PFSK-1 (cell line): ENCODE results near the gene HAPLN2.

Experiments used
- FOXP2 ChIP-seq: optimal IDR thresholded peaks from 2 replicates; pipeline ENCODE3; 2011; ENCODE audit warnings: borderline replicate concordance, control low read depth, inconsistent platforms; ENCODE audit not compliant: insufficient read depth; ENCODE audit errors: extremely low read length, extremely low read depth
- POLR2AphosphoS5 ChIP-seq: IDR thresholded peaks from 2 replicates; pipeline ENCODE4 v1.6.1; 2012; ENCODE audit warnings: low read depth, mild to moderate bottlenecking, control low read depth, low read length, moderate library complexity
- REST ChIP-seq, 2 experiments: IDR thresholded peaks; 2 replicates each; pipeline versions ENCODE4 v1.6.1 to v1.8.0; 2011 to 2012; ENCODE audit warnings: low read depth in 2 of 2, low read length in 2 of 2, control low read depth in 1 of 2, inconsistent platforms in 1 of 2, mild to moderate bottlenecking in 1 of 2, moderate library complexity in 1 of 2; ENCODE audit not compliant: insufficient read depth in 1 of 2
- SIN3A ChIP-seq: IDR thresholded peaks from 2 replicates; pipeline ENCODE4 v1.6.1; 2012; ENCODE audit warnings: mild to moderate bottlenecking, low read length, moderate library complexity, borderline replicate concordance; ENCODE audit not compliant: insufficient read depth
- TAF1 ChIP-seq: IDR thresholded peaks from 2 replicates; pipeline ENCODE4 v1.6.1; 2012; ENCODE audit warnings: low read length, control low read depth, borderline replicate concordance; ENCODE audit not compliant: insufficient read depth

HAPLN2 gene

GRCh38 chr1:156662800-156663055, 43.5 kb downstream of the HAPLN2 start:
- TF ChIP-seq POLR2AphosphoS5 (no peak), SIN3A (no peak), FOXP2 (no peak), TAF1 (no peak), REST (IDR thresholded peaks at IDR 0.05; ENCODE audit: insufficient read depth in 1 of 2, low read depth in 2 of 2, low read length in 2 of 2) (no peak)

- TF ChIP-seq REST (IDR thresholded peaks at IDR 0.05; ENCODE audit: insufficient read depth in 1 of 2, low read depth in 2 of 2, low read length in 2 of 2) (no peak), FOXP2 (no peak), POLR2AphosphoS5 (no peak), TAF1 (no peak), SIN3A (no peak)
These were observed 44.0 kb downstream of the HAPLN2 start for GRCh38 chr1:156663178-156663577.

- TF ChIP-seq SIN3A (no peak), POLR2AphosphoS5 (no peak), REST (IDR thresholded peaks at IDR 0.05; ENCODE audit: insufficient read depth in 1 of 2, low read depth in 2 of 2, low read length in 2 of 2) (no peak), TAF1 (no peak), FOXP2 (no peak)
These were observed 45.0 kb downstream of the HAPLN2 start for GRCh38 chr1:156664046-156664766.

GRCh38 chr1:156664767-156665411, 45.7 kb downstream of the HAPLN2 start:
- no peak for TF ChIP-seq TAF1
- TF ChIP-seq SIN3A, result no peak
- TF ChIP-seq FOXP2, result no peak
- TF ChIP-seq REST (IDR thresholded peaks at IDR 0.05; ENCODE audit: insufficient read depth in 1 of 2, low read depth in 2 of 2, low read length in 2 of 2), result no peak
- TF ChIP-seq POLR2AphosphoS5, result no peak
